NCI-H526 treated with DMSO at 0.1 percent for 48 hours (cell line): Measurements from ENCODE around the gene RAC2.
A peak's percentile ranks its signal among the peaks of the same experiment; 100 is the strongest.

Experiments used
- DNase-seq: peaks from one replicate; lab custom pipeline; 2025; lab: John Stamatoyannopoulos, UW

RAC2 gene

GRCh38 chr22:37275622-37276021 lies 31.6 kb upstream of the RAC2 start:
- no peak for DNase-seq

GRCh38 chr22:37275134-37275533 lies 31.1 kb upstream of the RAC2 start:
- DNase-seq: no peak

GRCh38 chr22:37274380-37274862 lies 30.4 kb upstream of the RAC2 start:
- no peak for DNase-seq

GRCh38 chr22:37273846-37274225 lies 29.8 kb upstream of the RAC2 start:
- no peak for DNase-seq

- no peak for DNase-seq
Observed at GRCh38 chr22:37273126-37273845, 29.2 kb upstream of the RAC2 start.

- DNase-seq: no peak
Observed at GRCh38 chr22:37270928-37271650, 27.0 kb upstream of the RAC2 start.

- peak; percentile 20 for DNase-seq
Observed at GRCh38 chr22:37269936-37270678, 26.0 kb upstream of the RAC2 start.

- no peak for DNase-seq
Observed at GRCh38 chr22:37267661-37268413, 23.8 kb upstream of the RAC2 start.

GRCh38 chr22:37267135-37267587 lies 23.1 kb upstream of the RAC2 start:
- DNase-seq: peak; percentile 7

GRCh38 chr22:37266581-37267134 lies 22.6 kb upstream of the RAC2 start:
- DNase-seq: no peak

- DNase-seq: no peak
Observed at GRCh38 chr22:37263966-37264887, 20.2 kb upstream of the RAC2 start.

- DNase-seq: no peak
Observed at GRCh38 chr22:37262346-37262745, 18.3 kb upstream of the RAC2 start.

- DNase-seq: peak; percentile 15
Observed at GRCh38 chr22:37260901-37261336, 16.9 kb upstream of the RAC2 start.

- no peak for DNase-seq
Observed at GRCh38 chr22:37260155-37260795, 16.2 kb upstream of the RAC2 start.

- peak; percentile 37 for DNase-seq
Observed at GRCh38 chr22:37259540-37260029, 15.5 kb upstream of the RAC2 start.

- DNase-seq: peak; percentile 73
Observed at GRCh38 chr22:37258753-37259401, 14.8 kb upstream of the RAC2 start.

GRCh38 chr22:37258005-37258752 lies 14.1 kb upstream of the RAC2 start:
- no peak for DNase-seq

GRCh38 chr22:37256075-37256726 lies 12.1 kb upstream of the RAC2 start:
- no peak for DNase-seq
